H1 (cell line): Measurements from ENCODE around the gene NR5A1. TPM values are rescaled to one million over a fixed set of nuclear protein-coding genes. Genes with fewer than 3 reads are reported as not detected.

Experiments
- CTCF ChIA-PET: fragments of 300-600 bp; sonication (Branson Sonifier 250); formaldehyde crosslinking; loops from one replicate; lab custom pipeline; 2021; ENCODE audit not compliant: partially characterized antibody; lab: Charles Lee
- POLR2A ChIA-PET: fragments of 300-600 bp; sonication (Branson Sonifier 250); formaldehyde crosslinking; loops from one replicate; lab custom pipeline; 2021; ENCODE audit warnings: inconsistent platforms; ENCODE audit not compliant: partially characterized antibody; lab: Charles Lee
- DNase-seq, 2 experiments: peaks; one replicate each; pipeline versions ENCODE4 v3.0.0 to v3.0.0-alpha.2; 2010 to 2022; ENCODE audit warnings: low spot score in 2 of 2, low read depth in 1 of 2, mixed read lengths in 1 of 2
- FAIRE-seq: peaks from 2 replicates; lab custom pipeline; 2011; peaks lifted over from hg19 to GRCh38; lab: Jason Lieb, UNC
- H2AFZ ChIP-seq: 2 replicates; pipeline ENCODE4 v1.8.1; 2012; ENCODE audit warnings: low read length, inconsistent platforms
- H2AK5ac ChIP-seq: 2 replicates; pipeline ENCODE4 v1.6.1; 2013; ENCODE audit warnings: low read depth, low read length
- H2BK120ac ChIP-seq: replicated peaks from 2 replicates; pipeline ENCODE3; 2013; ENCODE audit warnings: low read depth, low read length, inconsistent platforms
- H2BK12ac ChIP-seq: 2 replicates; pipeline ENCODE4 v1.6.1; 2013; ENCODE audit warnings: low read depth, low read length
- H2BK15ac ChIP-seq: 2 replicates; pipeline ENCODE4 v1.6.1; 2013; ENCODE audit warnings: low read length
- H2BK20ac ChIP-seq: 2 replicates; pipeline ENCODE4 v1.6.1; 2013; ENCODE audit warnings: low read length
- H2BK5ac ChIP-seq: 2 replicates; pipeline ENCODE4 v1.6.1; 2013; ENCODE audit warnings: low read depth, low read length
- H3K14ac ChIP-seq: 2 replicates; pipeline ENCODE4 v1.6.1; 2013; ENCODE audit warnings: inconsistent platforms; ENCODE audit not compliant: insufficient read length
- H3K18ac ChIP-seq: 2 replicates; pipeline ENCODE4 v1.6.1; 2013; ENCODE audit warnings: low read length; ENCODE audit errors: extremely low read depth
- H3K23ac ChIP-seq: 2 replicates; pipeline ENCODE4 v1.6.1; 2013; ENCODE audit warnings: inconsistent platforms; ENCODE audit not compliant: insufficient read length
- H3K23me2 ChIP-seq: 2 replicates; pipeline ENCODE4 v1.6.1; 2013; ENCODE audit warnings: low read depth, low read length
- H3K27ac ChIP-seq: 2 replicates; pipeline ENCODE4 v1.6.1; 2011; ENCODE audit warnings: low read depth, low read length, inconsistent platforms
- H3K27me3 ChIP-seq, 4 experiments: replicated peaks in 1 of 4; 1 replicate in 1 of 4; 2 replicates in 3 of 4; pipeline versions ENCODE4 v1.6.1 to v1.8.1; 2011 to 2013; ENCODE audit warnings: low read length in 3 of 4, mild to moderate bottlenecking in 3 of 4, inconsistent platforms in 2 of 4, mixed read lengths in 2 of 4, moderate library complexity in 1 of 4; ENCODE audit not compliant: control insufficient read depth in 3 of 4, insufficient read depth in 3 of 4; ENCODE audit errors: extremely low read depth in 1 of 4
- H3K36me3 ChIP-seq, 4 experiments: 2 replicates each; pipeline versions ENCODE4 v1.6.1 to v1.8.1; 2011 to 2013; ENCODE audit warnings: mild to moderate bottlenecking in 4 of 4, low read length in 3 of 4, moderate library complexity in 2 of 4, control low read depth in 1 of 4, inconsistent platforms in 1 of 4; ENCODE audit not compliant: insufficient read depth in 4 of 4, control insufficient read depth in 2 of 4
- H3K4ac ChIP-seq: replicated peaks from 2 replicates; pipeline ENCODE3; 2013; ENCODE audit warnings: low read length, low read depth, mixed read lengths, inconsistent platforms; ENCODE audit not compliant: insufficient read length
- H3K4me1 ChIP-seq, 4 experiments: replicated peaks in 1 of 4; 1 replicate in 1 of 4; 2 replicates in 3 of 4; pipeline versions ENCODE4 v1.6.1 to v1.8.1; 2011 to 2013; ENCODE audit warnings: low read length in 3 of 4, inconsistent platforms in 2 of 4, mixed read lengths in 1 of 4; ENCODE audit not compliant: insufficient read depth in 4 of 4, control insufficient read depth in 3 of 4
- H3K4me2 ChIP-seq, 2 experiments: 2 replicates each; pipeline versions ENCODE4 v1.6.1 to v1.8.1; 2011 to 2013; ENCODE audit warnings: low read depth in 2 of 2, low read length in 2 of 2, control low read depth in 1 of 2, inconsistent platforms in 1 of 2, mild to moderate bottlenecking in 1 of 2; ENCODE audit not compliant: insufficient read depth in 1 of 2
- H3K4me3 ChIP-seq, 4 experiments: fragments of 200-600, 300-600 bp in 1 of 4; sonication (generic), shearing (Covaris generic), sonication (Bioruptor Twin) in 1 of 4; 2 replicates each; pipeline versions ENCODE4 v1.5.1 to v1.8.1; 2011 to 2016; ENCODE audit warnings: low read length in 4 of 4, low read depth in 3 of 4, control low read depth in 2 of 4, inconsistent platforms in 2 of 4, mild to moderate bottlenecking in 2 of 4, mixed read lengths in 1 of 4, moderate library complexity in 1 of 4; ENCODE audit not compliant: insufficient read depth in 2 of 4; ENCODE audit errors: extremely low read depth in 1 of 4
- H3K56ac ChIP-seq: replicated peaks from 2 replicates; pipeline ENCODE3; 2013; ENCODE audit warnings: low read depth, mild to moderate bottlenecking, mixed read lengths, low read length, inconsistent platforms; ENCODE audit not compliant: insufficient read length
- H3K79me1 ChIP-seq: 2 replicates; pipeline ENCODE4 v1.6.1; 2013; ENCODE audit warnings: low read depth, low read length, control low read depth
- H3K79me2 ChIP-seq, 2 experiments: 2 replicates each; pipeline versions ENCODE4 v1.6.1 to v1.8.1; 2012 to 2013; ENCODE audit warnings: low read length in 2 of 2, mild to moderate bottlenecking in 2 of 2, inconsistent platforms in 1 of 2; ENCODE audit not compliant: insufficient read depth in 2 of 2, control insufficient read depth in 1 of 2
- H3K9ac ChIP-seq, 4 experiments: replicated peaks in 1 of 4; 1 replicate in 1 of 4; 2 replicates in 3 of 4; pipeline versions ENCODE4 v1.6.1 to v1.8.1; 2011 to 2013; ENCODE audit warnings: low read depth in 3 of 4, low read length in 3 of 4, control low read depth in 2 of 4, mild to moderate bottlenecking in 2 of 4, moderate library complexity in 2 of 4, inconsistent platforms in 1 of 4; ENCODE audit errors: extremely low read depth in 1 of 4
- H3K9me3 ChIP-seq, 2 experiments: 2 replicates each; pipeline versions ENCODE4 v1.6.1 to v1.8.1; 2012 to 2013; ENCODE audit warnings: mild to moderate bottlenecking in 2 of 2, moderate library complexity in 2 of 2, control low read depth in 1 of 2, inconsistent platforms in 1 of 2, low read depth in 1 of 2, low read length in 1 of 2, mixed read lengths in 1 of 2; ENCODE audit not compliant: insufficient read depth in 2 of 2
- H4K20me1 ChIP-seq, 2 experiments: replicated peaks in 1 of 2; 2 replicates each; pipeline versions ENCODE3 to v1.8.1; 2011 to 2013; ENCODE audit warnings: inconsistent platforms in 2 of 2, low read length in 2 of 2, mild to moderate bottlenecking in 1 of 2; ENCODE audit not compliant: insufficient read depth in 2 of 2, control insufficient read depth in 1 of 2
- H4K5ac ChIP-seq: 2 replicates; pipeline ENCODE4 v1.6.1; 2013; ENCODE audit warnings: low read length, low read depth, mixed read lengths, inconsistent platforms; ENCODE audit not compliant: insufficient read length
- H4K8ac ChIP-seq: 2 replicates; pipeline ENCODE4 v1.8.0; 2013; ENCODE audit warnings: mild to moderate bottlenecking, moderate library complexity, low read length, inconsistent platforms; ENCODE audit not compliant: insufficient read depth; ENCODE audit errors: extremely low read depth
- H4K91ac ChIP-seq: replicated peaks from 2 replicates; pipeline ENCODE3; 2013; ENCODE audit warnings: low read length, mixed read lengths, inconsistent platforms; ENCODE audit not compliant: insufficient read length
- WGBS, 2 experiments: shearing (Covaris generic) in 1 of 2; methylation state at CpG; one replicate each; pipeline versions ENCODE4 v1.1.6 to v1.1.7; 2013 to 2015; ENCODE audit warnings: low lambda C conversion rate in 2 of 2, mixed read lengths in 2 of 2, inconsistent platforms in 1 of 2, low coverage in 1 of 2, missing lambda C conversion rate in 1 of 2; ENCODE audit not compliant: insufficient replicate concordance in 2 of 2, insufficient coverage in 1 of 2, insufficient read length in 1 of 2; ENCODE audit errors: extremely low coverage in 1 of 2, missing lambda C conversion rate in 1 of 2; 5-methylcytosine and 5-hydroxymethylcytosine counted together
- polyA plus RNA-seq, 7 experiments: library from polyadenylated mRNA; depleted of rRNA in 3 of 7; stranded (reverse) in 5 of 7; unstranded in 2 of 7; fragments of >200 nt in 5 of 7; fragments of 200-250 nt in 2 of 7; gene quantifications; 1 replicate in 5 of 7; 2 replicates in 1 of 7; 4 replicates in 1 of 7; pipeline versions ENCODE4 v1.2.1 to v1.2.3, GENCODE V29; 2011 to 2013; ENCODE audit warnings: missing spikeins in 2 of 7, mixed read lengths in 2 of 7
- total RNA-seq: library from RNA; stranded (reverse); fragmentation: NEBNext Ultra II Directional; extraction: Animal tissue kit (Norgen Biotek cat#: 25700); gene quantifications from 2 replicates; pipeline ENCODE4 v1.2.1, GENCODE V29; 2021

Gene NR5A1
- total and polyA plus RNA-seq, 2 of the 8 experiments (the other 6 are each of a cell fraction or from before 2014, with no cell fraction given): 0.29 to 0.58 TPM

- peaks cover 0 to 18% (median 4%) of the 10 kb centered on the region in 4 experiments; a peak in 5 of 7 replicates for H3K4me1 ChIP-seq
- H3K36me3 ChIP-seq: no peaks in the 10 kb centered on the region
- H4K5ac ChIP-seq: no peak overlapping the region
- no peak overlapping the region for H2BK120ac ChIP-seq
- H2BK15ac ChIP-seq: no peak overlapping the region
- H4K20me1 ChIP-seq: no peaks in the 10 kb centered on the region
- no peak overlapping the region for H3K56ac ChIP-seq
- H2BK20ac ChIP-seq: no peak overlapping the region
- no peak overlapping the region for H2BK12ac ChIP-seq
- H2BK5ac ChIP-seq: no peak overlapping the region
- no peaks in the 10 kb centered on the region for H3K79me2 ChIP-seq
- no peak overlapping the region for H3K23ac ChIP-seq
- no peak overlapping the region for H3K4me3 ChIP-seq
- FAIRE-seq: no peak
- H3K9ac ChIP-seq: 0 out of 7 replicates have a peak overlapping the region, but pooled peaks of 1 of the 4 experiments have one; percentile 25
- no peaks in the 10 kb centered on the region for H3K79me1 ChIP-seq
- H3K14ac ChIP-seq: no peak overlapping the region
- 92% methylated on average over 7 of the region's 9 CpGs; no CpG with 5 or more reads in 1 of the 2 experiments for WGBS, 2 experiments
- H3K4me2 ChIP-seq: no peak overlapping the region
- H3K23me2 ChIP-seq: no peaks in the 10 kb centered on the region
- no peaks in the 10 kb centered on the region for H3K27me3 ChIP-seq
- no peak overlapping the region for H2AFZ ChIP-seq
- no peak overlapping the region for H3K18ac ChIP-seq
- ChIA-PET CTCF (interaction anchor here (1.3 to 19.2 kb wide), 4 partner anchors 11 to 199 kb away, joined by 3 to 234 read pairs (median 10); no protein-coding TSS in a partner anchor), POLR2A (interaction anchor here (0.7 to 1.5 kb wide), 4 partner anchors 12 to 38 kb away, joined by 3 to 5 read pairs (median 4); no protein-coding TSS in a partner anchor)
- no peak overlapping the region for H4K91ac ChIP-seq
- no peak overlapping the region for H2AK5ac ChIP-seq
- DNase-seq: peak in 1 of 2 experiments; percentile 50
- H4K8ac ChIP-seq: peak overlapping the region; percentile 62; the same call in 1 of the 2 replicates
- H3K9me3 ChIP-seq: no peaks in the 10 kb centered on the region
- H3K27ac ChIP-seq: no peak overlapping the region
- no peak overlapping the region for H3K4ac ChIP-seq
These were observed 5.6 kb upstream of the NR5A1 start for GRCh38 chr9:124512806-124513204.
